LHCN-M2 (cell line): ENCODE results near the gene DDX4. TPM values are rescaled to one million over a fixed set of nuclear protein-coding genes. Genes with fewer than 3 reads are reported as not detected.

Experiments
- DNase-seq: peaks from one replicate; pipeline ENCODE4 v3.0.0-alpha.2; 2012; ENCODE audit warnings: low read depth
- total RNA-seq: library from RNA; depleted of rRNA; stranded (reverse); fragments of >200 nt; gene quantifications from 2 replicates; pipeline ENCODE4 v1.2.3, GENCODE V29; 2014; rRNA removed

The DDX4 gene
- total RNA-seq, 1 experiment from 2014 or later: not detected

DNA sequence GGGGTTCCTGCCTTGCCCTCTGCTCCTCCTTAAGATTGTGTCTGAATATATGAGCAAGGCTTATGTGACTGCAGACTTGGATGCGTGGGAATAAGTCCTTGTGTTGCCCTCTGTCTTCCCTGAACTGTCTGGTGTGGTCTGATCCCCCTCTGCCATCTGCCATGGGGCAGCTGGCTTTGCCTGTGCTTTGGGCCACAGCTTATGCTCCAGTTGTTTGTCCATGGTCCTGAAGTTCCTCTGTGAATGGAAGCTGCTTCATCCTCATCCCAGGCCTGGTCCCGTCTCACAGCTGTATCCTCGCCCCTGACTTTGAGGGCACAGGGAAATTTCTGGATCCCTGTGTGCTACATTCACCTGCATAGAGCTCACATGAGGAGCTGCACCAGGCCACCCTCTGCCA, 128.0 kb downstream of the DDX4 start:
- DNase-seq: peak; percentile 44

DNA sequence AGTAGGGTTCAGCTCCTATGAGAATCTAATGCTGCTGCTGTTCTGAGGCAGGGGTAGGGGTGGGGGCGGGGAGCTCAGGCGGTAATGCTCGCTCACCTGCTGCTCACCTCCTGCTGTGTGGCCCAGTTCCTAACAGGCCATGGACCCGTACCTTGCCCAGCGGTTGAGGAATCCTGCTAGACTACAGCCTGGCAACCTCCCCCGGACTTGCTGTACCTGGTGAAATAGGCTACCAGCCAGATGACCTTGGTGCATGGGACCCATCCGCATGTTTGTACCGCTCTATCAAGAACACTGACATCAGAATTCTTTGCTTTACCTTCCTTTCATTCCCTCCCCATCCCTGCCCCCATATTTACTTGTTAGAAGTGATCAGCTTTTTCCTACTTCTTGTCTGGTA, 128.6 kb downstream of the DDX4 start:
- DNase-seq: no peak

Other genes with a start within 250 kb of the DDX4 start
- gene PLPP1, start 203.1 kb upstream of the DDX4 start, total RNA-seq: 40.7 and 42.7 TPM in 2 replicates
- 13.5 and 20.9 TPM in 2 replicates for gene SLC38A9, start 25.7 kb upstream of the DDX4 start, total RNA-seq
- 0.90 and 1.4 TPM in 2 replicates for gene IL31RA, start 113.3 kb downstream of the DDX4 start, total RNA-seq